ENCODE measurements around the gene FANCL.
"Not testable (repeated sequence)": the region's sequence is repeated elsewhere in the genome, so short reads cannot be mapped to it uniquely, and the experiment has no call there.

FANCL gene

DNA sequence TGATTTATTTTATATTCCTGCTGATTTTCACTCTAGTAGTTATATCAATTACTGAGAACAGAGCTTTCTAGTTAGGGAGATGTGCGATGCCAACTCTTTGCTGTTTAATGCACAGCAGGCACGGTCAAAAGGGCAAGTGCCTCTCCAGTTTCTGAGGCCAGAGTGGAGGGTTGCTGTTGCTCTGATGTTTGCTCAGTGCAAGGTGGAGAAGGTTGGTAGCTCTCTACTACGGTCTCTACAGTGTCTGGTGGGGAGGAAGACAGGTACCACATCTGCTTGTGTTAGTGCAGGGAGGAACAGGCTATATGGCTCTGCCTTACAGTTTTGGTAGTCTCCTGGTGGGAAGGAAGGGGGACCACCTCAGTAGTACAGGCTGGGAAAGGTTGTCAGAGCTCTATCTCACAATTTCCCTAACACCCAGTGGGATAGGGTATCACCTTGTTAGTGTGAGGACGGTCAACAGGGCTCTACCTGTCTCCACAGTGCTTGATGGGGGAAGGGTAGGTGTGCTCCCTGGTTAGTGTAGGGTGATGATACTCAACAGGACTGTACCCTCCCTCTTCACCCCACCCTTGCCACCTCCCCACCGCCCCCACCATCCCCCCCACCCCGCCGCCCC, 85.9 kb downstream of the FANCL start:
- H3K4me3 Mint-ChIP-seq = no peak overlapping the region
- H3K9me3 Mint-ChIP-seq = no peaks in the 10 kb centered on the region
- peaks cover 14% of the 10 kb centered on the region for H3K36me3 Mint-ChIP-seq (ENCODE audit: insufficient read depth)
- no peak for ATAC-seq (replicated peaks)
- no peak for DNase-seq
- H3K27me3 Mint-ChIP-seq = no peaks in the 10 kb centered on the region
- peaks cover 0 to 4% of the 10 kb centered on the region in 2 donors for H3K4me1 Mint-ChIP-seq (ENCODE audit: low read depth in 2 of 2)
- H3K27ac Mint-ChIP-seq = no peak overlapping the region

DNA sequence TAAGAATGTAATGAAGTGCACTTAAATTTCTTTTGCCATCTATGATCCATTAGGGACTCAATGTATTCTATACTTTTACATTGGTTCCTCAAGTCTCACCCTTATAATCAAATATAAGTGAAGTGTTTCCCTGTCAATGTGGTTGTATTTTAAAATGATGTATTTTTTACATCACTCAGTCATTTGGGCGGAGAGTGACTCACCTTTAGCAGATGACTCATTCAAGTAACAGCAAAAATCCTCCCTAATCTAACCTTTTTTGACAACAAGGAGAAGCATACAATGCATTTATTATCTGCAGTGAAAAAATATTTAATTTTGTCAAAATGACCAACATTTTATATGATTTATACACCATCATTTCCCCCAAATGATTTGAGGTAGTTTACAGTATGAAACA, 94.4 kb downstream of the FANCL start:
- no peak for DNase-seq
- no peak for ATAC-seq (replicated peaks)
- Mint-ChIP-seq H3K4me3 (no peak overlapping the region), H3K4me1 (ENCODE audit: low read depth in 2 of 2) (peaks cover 0 to 3% of the 10 kb centered on the region in 2 donors), H3K9me3 (no peaks in the 10 kb centered on the region), H3K27me3 (no peaks in the 10 kb centered on the region), H3K27ac (no peak overlapping the region), H3K36me3 (ENCODE audit: insufficient read depth) (no peaks in the 10 kb centered on the region)

DNA sequence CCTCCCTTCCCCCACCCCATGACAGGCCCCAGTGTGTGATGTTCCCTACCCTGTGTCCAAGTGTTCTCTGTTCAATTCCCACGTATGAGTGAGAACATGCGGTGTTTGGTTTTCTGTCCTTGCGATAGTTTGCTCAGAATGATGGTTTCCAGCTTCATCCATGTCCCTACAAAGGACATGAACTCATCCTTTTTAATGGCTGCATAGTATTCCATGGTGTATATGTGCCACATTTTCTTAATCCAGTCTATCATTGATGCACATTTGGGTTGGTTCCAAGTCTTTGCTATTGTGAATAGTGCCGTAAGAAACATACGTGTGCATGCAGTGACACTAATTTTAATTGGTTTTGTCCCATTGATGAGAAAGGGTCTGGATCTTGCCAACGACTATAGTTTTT, 95.4 kb downstream of the FANCL start:
- not testable (repeated sequence) for H3K36me3 Mint-ChIP-seq (ENCODE audit: insufficient read depth); DNase-seq; ATAC-seq (replicated peaks); H3K9me3 Mint-ChIP-seq; H3K27ac Mint-ChIP-seq; H3K4me3 Mint-ChIP-seq; H3K4me1 Mint-ChIP-seq (ENCODE audit: low read depth in 2 of 2); H3K27me3 Mint-ChIP-seq

DNA sequence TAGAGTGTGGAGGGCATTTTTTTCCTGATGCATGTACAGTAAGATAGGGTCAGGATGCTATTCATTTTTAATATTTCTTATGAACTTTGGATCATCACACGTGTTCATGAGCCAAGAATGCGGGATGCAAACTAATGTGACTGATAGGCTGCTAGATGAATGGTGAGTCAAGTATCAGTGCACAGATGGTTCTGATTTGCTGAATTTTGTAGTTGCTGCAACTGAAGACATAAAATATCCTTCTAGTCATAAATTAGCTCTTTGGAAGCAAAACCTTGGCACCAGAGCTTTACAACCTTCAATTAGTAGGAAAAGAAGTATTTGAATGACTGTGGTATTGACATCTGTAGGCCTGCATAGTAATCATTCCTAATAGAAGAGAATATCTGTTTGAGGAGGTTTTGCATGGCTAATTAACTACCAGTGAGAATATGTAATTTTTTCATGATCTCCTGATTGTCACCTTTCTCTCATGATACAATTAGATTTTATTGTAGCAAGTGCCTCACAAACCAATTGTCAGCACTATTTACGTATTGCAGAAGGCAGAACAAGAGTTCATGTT, 100.5 kb downstream of the FANCL start:
- H3K27ac Mint-ChIP-seq = no peak overlapping the region
- H3K36me3 Mint-ChIP-seq (ENCODE audit: insufficient read depth) = peaks cover 8% of the 10 kb centered on the region
- ATAC-seq (replicated peaks) (no peak), DNase-seq (no peak)
- H3K4me3 Mint-ChIP-seq = no peak overlapping the region
- H3K9me3 Mint-ChIP-seq = no peaks in the 10 kb centered on the region
- no peaks in the 10 kb centered on the region for H3K4me1 Mint-ChIP-seq (ENCODE audit: low read depth in 2 of 2)
- no peaks in the 10 kb centered on the region for H3K27me3 Mint-ChIP-seq

DNA sequence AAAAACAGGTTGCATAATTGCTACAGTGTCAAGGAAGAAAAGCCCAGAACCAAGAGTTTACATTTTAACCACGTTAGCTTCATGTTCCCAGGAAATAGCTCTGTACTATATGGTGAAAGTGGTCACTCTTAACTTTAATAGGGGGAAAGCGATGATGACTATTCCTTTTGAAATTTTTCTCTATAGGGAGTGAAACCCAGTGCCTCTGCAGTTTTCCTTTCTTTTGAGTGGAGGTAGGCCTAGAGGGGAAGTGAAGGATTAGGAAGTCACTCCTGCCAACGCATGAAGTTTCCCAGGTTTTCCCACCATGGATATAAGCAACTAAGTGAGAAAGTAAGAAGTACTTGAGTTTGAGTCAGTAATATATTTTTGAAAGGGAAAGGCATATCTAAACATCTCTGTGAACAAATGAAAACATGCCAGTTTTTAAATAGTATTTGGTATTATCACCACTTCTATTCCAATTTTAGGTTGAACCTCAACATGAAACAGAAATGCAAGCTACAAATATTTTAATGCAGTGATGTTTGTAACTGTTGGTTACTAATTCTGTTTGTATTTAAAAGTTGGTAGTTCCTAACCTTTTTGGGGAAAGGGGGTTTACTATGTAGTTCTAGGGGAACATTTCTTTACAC, 102.6 kb downstream of the FANCL start:
- Mint-ChIP-seq H3K27ac (no peak overlapping the region), H3K4me3 (no peak overlapping the region), H3K27me3 (no peaks in the 10 kb centered on the region), H3K4me1 (ENCODE audit: low read depth in 2 of 2) (no peaks in the 10 kb centered on the region), H3K9me3 (no peaks in the 10 kb centered on the region), H3K36me3 (ENCODE audit: insufficient read depth) (peaks cover 12% of the 10 kb centered on the region)
- no peak for ATAC-seq (replicated peaks)
- no peak for DNase-seq

DNA sequence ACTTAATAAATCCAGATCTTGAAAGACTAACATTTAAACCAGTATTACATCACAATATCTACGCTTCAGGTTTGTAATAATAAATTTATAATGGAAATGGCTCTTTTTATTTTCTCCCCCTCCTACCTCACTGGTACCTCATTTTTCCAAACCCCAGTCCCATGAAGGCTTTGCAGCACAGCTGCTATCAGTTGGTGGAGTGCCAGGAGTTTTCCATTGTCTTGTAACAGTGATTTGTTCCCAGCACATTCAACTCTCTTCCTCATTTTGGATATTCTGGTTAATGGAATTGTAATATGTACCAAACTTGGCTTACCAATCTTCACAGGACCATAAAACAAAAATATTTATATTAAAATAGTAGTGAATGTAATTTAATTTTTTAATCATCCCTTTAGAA, 103.3 kb downstream of the FANCL start:
- Mint-ChIP-seq H3K4me3 (no peak overlapping the region), H3K4me1 (ENCODE audit: low read depth in 2 of 2) (no peaks in the 10 kb centered on the region), H3K27ac (no peak overlapping the region), H3K36me3 (ENCODE audit: insufficient read depth) (peaks cover 12% of the 10 kb centered on the region), H3K27me3 (no peaks in the 10 kb centered on the region), H3K9me3 (no peaks in the 10 kb centered on the region)
- DNase-seq (no peak), ATAC-seq (replicated peaks) (no peak)

DNA sequence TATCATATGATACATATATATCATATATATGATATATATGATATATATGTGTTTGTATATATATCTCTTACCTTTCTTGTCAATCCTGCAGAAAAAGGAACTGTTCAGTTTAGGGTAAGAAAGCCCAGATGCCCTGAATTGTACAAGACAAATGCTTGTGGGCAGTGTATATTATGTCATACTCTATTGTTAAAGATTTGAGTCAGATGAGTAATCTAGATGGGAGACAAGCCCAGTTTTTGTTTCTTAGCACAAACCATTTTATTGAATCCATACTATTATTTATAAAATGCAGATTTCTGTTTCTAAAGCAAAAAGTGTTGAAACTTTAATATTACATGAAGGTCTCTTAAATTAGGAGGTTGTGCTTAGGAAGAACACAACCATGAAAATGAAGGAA, 103.9 kb downstream of the FANCL start:
- H3K4me1 Mint-ChIP-seq (ENCODE audit: low read depth in 2 of 2) = no peaks in the 10 kb centered on the region
- no peak for ATAC-seq (replicated peaks)
- H3K36me3 Mint-ChIP-seq (ENCODE audit: insufficient read depth) = peaks cover 12% of the 10 kb centered on the region
- DNase-seq = no peak
- H3K27ac Mint-ChIP-seq = no peak overlapping the region
- no peaks in the 10 kb centered on the region for H3K9me3 Mint-ChIP-seq
- H3K27me3 Mint-ChIP-seq = no peaks in the 10 kb centered on the region
- H3K4me3 Mint-ChIP-seq = no peak overlapping the region

DNA sequence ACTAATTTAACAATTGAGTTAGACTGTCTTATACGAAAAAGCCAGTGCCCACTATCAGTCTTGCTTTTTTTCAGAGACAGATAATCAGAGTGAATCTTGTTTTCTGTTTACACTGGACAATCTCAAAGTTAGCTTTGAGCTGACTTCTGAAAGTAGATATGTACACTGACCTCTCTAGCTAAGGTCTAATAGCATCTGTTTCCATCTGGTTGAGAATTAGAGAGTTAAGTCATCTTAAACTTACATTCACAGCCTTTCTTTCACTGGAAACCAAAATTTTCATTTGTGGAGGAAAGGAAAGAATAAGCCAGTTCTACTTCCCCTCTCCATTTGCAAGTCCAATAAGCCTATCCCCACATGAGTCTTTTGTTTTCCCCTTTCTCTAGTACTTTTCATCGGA, 105.3 kb downstream of the FANCL start:
- no peak for DNase-seq
- Mint-ChIP-seq H3K9me3 (no peaks in the 10 kb centered on the region), H3K4me1 (ENCODE audit: low read depth in 2 of 2) (peaks cover 0 to 4% of the 10 kb centered on the region in 2 donors), H3K27ac (no peak overlapping the region), H3K36me3 (ENCODE audit: insufficient read depth) (peaks cover 16% of the 10 kb centered on the region), H3K27me3 (no peaks in the 10 kb centered on the region), H3K4me3 (no peak overlapping the region)
- ATAC-seq (replicated peaks) = no peak

- ATAC-seq (replicated peaks) = no peak
- Mint-ChIP-seq H3K4me3 (no peak overlapping the region), H3K36me3 (ENCODE audit: insufficient read depth) (peaks cover 8% of the 10 kb centered on the region), H3K27me3 (no peaks in the 10 kb centered on the region), H3K27ac (no peak overlapping the region), H3K9me3 (no peaks in the 10 kb centered on the region), H3K4me1 (ENCODE audit: low read depth in 2 of 2) (peaks cover 0 to 4% of the 10 kb centered on the region in 2 donors)
- DNase-seq = no peak
These were observed 107.7 kb downstream of the FANCL start for GRCh38 chr2:58133395-58133794.

- Mint-ChIP-seq H3K9me3 (no peaks in the 10 kb centered on the region), H3K4me1 (ENCODE audit: low read depth in 2 of 2) (peaks cover 0 to 4% of the 10 kb centered on the region in 2 donors), H3K27ac (peak overlapping the region in 1 of 2 donors; percentile 49), H3K36me3 (ENCODE audit: insufficient read depth) (peaks cover 8% of the 10 kb centered on the region), H3K27me3 (no peaks in the 10 kb centered on the region), H3K4me3 (no peak overlapping the region)
- DNase-seq (no peak), ATAC-seq (replicated peaks) (no peak)
These were observed 109.7 kb downstream of the FANCL start for GRCh38 chr2:58131191-58132011.

DNA sequence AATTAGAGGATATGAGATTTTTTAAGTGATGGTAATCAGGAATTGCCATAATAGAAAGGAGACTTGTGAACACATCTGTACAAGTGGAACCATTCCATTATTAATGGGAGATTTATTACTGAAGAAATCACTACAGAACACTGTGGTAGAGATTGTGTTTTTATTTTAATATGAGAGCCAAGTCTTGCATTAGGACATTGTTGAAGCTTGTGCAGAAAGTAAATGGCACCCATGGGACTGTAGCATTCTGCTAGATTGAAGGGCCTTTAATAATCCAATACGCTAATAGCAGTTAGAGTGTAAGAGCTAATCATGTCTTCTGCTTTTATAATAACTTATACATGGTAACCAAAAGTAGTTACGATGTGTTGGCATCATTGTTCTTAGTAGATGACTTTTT, 110.9 kb downstream of the FANCL start:
- Mint-ChIP-seq H3K4me1 (ENCODE audit: low read depth in 2 of 2) (peaks cover 0 to 4% of the 10 kb centered on the region in 2 donors), H3K9me3 (no peaks in the 10 kb centered on the region), H3K27me3 (no peaks in the 10 kb centered on the region), H3K36me3 (ENCODE audit: insufficient read depth) (peaks cover 8% of the 10 kb centered on the region), H3K4me3 (no peak overlapping the region), H3K27ac (peak overlapping the region in 1 of 2 donors; percentile 46)
- DNase-seq (no peak), ATAC-seq (replicated peaks) (no peak)

DNA sequence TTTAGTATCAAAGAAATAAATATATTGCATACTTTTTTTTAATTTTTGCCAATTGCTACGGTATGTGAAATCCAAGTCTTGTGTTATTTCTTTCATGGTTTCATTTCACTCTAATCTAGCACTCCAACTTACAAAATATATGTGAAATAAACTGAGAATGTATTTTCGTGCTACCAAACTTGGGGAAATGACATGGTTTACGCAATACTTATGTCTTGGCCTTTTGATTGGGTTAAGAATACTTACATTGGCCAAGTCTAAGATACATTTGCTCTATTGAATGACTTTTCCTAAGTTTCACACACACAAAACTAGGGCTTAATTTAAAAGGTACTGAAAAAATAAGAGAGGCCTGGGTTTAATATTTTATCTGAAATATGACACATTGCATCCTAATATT, 114.0 kb downstream of the FANCL start:
- H3K4me3 Mint-ChIP-seq = no peak overlapping the region
- H3K9me3 Mint-ChIP-seq = no peaks in the 10 kb centered on the region
- H3K27ac Mint-ChIP-seq = no peak overlapping the region
- no peak for DNase-seq
- peaks cover 0 to 4% of the 10 kb centered on the region in 2 donors for H3K4me1 Mint-ChIP-seq (ENCODE audit: low read depth in 2 of 2)
- peaks cover 8% of the 10 kb centered on the region for H3K36me3 Mint-ChIP-seq (ENCODE audit: insufficient read depth)
- no peaks in the 10 kb centered on the region for H3K27me3 Mint-ChIP-seq
- ATAC-seq (replicated peaks) = no peak

GRCh38 chr2:58122540-58122939, 118.6 kb downstream of the FANCL start:
- no peak overlapping the region for H3K4me3 Mint-ChIP-seq
- H3K36me3 Mint-ChIP-seq (ENCODE audit: insufficient read depth) = peaks cover 7% of the 10 kb centered on the region
- no peak for ATAC-seq (replicated peaks)
- no peak for DNase-seq
- no peaks in the 10 kb centered on the region for H3K9me3 Mint-ChIP-seq
- peaks cover 2 to 5% of the 10 kb centered on the region in 2 donors for H3K4me1 Mint-ChIP-seq (ENCODE audit: low read depth in 2 of 2)
- no peak overlapping the region for H3K27ac Mint-ChIP-seq
- no peaks in the 10 kb centered on the region for H3K27me3 Mint-ChIP-seq
